ENCODE data around the gene BICRAL.
"Not testable (repeated sequence)": the region's sequence is repeated elsewhere in the genome, so short reads cannot be mapped to it uniquely, and the experiment has no call there.

The BICRAL gene

GRCh38 chr6:42901538-42901957, 119.7 kb downstream of the BICRAL start:
- no peak overlapping the region for H3K4me3 ChIP-seq (replicated peaks; ENCODE audit: low read depth, low read length)
- DNase-seq (ENCODE audit: low read depth) = peak; percentile 89
- TF ChIP-seq, protein P1, sequence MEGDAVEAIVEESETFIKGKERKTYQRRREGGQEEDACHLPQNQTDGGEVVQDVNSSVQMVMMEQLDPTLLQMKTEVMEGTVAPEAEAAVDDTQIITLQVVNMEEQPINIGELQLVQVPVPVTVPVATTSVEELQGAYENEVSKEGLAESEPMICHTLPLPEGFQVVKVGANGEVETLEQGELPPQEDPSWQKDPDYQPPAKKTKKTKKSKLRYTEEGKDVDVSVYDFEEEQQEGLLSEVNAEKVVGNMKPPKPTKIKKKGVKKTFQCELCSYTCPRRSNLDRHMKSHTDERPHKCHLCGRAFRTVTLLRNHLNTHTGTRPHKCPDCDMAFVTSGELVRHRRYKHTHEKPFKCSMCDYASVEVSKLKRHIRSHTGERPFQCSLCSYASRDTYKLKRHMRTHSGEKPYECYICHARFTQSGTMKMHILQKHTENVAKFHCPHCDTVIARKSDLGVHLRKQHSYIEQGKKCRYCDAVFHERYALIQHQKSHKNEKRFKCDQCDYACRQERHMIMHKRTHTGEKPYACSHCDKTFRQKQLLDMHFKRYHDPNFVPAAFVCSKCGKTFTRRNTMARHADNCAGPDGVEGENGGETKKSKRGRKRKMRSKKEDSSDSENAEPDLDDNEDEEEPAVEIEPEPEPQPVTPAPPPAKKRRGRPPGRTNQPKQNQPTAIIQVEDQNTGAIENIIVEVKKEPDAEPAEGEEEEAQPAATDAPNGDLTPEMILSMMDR (IDR thresholded peaks at IDR 0.05; ENCODE audit: low read length, missing control alignments) = peak; percentile 71

DNA sequence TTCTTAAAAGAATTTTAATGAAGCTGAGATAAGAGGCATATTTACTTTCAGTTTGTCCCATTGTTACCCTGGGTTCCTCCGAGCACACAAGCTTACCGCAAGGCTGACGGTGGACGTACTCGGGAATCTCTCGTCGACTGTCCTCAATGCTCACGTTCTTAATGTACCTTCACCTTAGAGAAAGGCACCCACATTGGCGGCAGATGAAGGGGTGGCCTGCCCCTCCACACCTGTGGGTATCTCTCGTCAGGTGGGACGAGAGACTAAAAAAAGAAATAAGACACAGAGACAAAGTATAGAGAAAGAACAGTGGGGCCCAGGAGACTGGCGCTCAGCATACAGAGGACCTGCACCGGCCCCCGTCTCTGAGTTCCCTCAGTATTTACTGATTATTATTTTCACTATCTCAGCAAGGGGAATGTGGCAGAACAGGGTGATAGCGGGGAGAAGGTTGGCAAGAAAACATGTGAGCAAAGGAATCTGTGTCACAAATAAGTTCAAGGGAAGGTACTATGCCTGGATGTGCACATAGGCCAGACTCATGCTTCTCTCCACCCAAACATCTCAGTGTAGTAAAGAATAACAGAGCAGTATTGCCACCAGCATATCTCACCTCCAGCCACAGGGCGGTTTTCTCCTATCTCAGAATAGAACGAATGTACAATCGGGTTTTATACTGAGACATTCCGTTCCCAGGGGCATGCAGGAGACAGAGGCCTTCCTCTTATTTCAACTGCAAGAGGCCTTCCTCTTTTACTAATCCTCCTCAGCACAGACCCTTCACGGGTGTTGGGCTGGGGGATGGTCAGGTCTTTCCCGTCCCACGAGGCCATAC, 120.8 kb downstream of the BICRAL start:
- not testable (repeated sequence) for DNase-seq (ENCODE audit: low read depth); H3K4me3 ChIP-seq (replicated peaks; ENCODE audit: low read depth, low read length)

GRCh38 chr6:42904467-42904866, 122.6 kb downstream of the BICRAL start:
- no peak for DNase-seq (ENCODE audit: low read depth)
- TF ChIP-seq, protein P1 (IDR thresholded peaks at IDR 0.05; ENCODE audit: low read length, missing control alignments) = no peak

GRCh38 chr6:42907336-42907735, 125.5 kb downstream of the BICRAL start:
- DNase-seq (ENCODE audit: low read depth) = peak; percentile 74
- H3K4me3 ChIP-seq (replicated peaks; ENCODE audit: low read depth, low read length) = no peak overlapping the region
- TF ChIP-seq, protein P1 (IDR thresholded peaks at IDR 0.05; ENCODE audit: low read length, missing control alignments) = no peak

More at GRCh38 chr6:42904467-42904866, 122.6 kb downstream of the BICRAL start:
- no peak overlapping the region for H3K4me3 ChIP-seq (replicated peaks; ENCODE audit: low read depth, low read length)

GRCh38 chr6:42909835-42910234, 128.0 kb downstream of the BICRAL start:
- DNase-seq (ENCODE audit: low read depth) = no peak
- H3K4me3 ChIP-seq (replicated peaks; ENCODE audit: low read depth, low read length) = no peak overlapping the region
- TF ChIP-seq, protein P1 (IDR thresholded peaks at IDR 0.05; ENCODE audit: low read length, missing control alignments) = no peak

DNA sequence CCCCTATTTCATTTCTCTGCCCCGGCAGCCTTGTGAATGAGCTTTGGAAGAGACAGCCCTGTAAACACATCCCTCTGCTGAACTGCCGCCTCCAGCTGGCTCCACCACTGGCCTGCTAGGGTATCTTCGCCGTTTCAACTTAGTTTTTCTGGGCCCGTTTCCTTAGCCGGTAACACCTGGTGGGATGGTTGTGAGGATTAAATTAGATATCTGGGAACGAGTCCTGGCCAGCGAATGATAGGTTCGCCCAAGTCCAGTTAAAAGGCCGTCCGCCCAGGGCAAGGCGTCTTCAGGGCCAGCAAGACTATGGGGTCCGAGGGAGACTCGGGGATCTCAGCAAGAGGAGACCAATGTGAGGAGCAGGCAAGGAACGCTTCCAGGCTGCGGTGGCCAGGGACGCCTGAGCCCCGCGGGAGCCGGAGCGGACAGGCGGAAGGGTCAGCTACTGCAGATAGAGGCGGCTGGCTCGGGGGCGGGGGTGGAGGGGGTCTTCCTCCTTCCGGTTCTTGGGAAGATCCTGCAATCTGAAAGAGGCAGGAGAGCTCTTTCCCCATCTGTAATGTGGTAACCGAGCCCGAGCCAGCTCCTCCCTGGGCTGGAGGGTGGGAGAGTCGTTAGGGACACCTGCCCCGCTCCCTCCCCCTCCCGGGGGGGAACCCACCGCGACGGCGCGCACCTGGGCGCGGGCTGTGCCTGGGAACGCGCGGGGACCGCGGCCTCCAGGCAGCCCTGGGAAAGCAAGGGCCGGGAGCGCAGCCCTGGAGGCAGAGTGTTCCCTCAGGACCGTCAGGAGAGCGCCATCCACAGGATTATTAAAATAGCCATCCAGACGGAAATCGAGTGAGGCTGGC, 129.5 kb downstream of the BICRAL start:
- peak overlapping the region; percentile 10 for H3K4me3 ChIP-seq (replicated peaks; ENCODE audit: low read depth, low read length)

DNA sequence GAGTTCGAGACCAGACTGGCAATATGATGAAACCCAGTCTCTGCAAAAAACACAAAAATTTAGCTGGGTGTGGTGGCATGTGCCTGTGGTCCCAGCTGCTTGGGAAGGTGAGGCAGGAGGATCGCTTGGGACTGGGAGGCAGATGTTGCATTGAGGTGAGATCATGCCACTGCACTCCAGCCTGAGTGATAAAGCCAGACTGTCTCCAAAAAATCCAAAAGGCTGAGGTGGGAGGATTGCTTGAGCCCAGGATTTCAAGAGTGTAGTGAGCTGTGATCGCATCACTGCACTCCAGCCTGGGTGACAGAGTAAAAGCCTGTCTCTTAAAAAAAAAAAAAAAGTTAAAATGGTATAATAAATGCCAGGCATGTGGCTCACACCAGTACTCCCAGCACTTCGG, 132.7 kb downstream of the BICRAL start:
- TF ChIP-seq, protein P1 (IDR thresholded peaks at IDR 0.05; ENCODE audit: low read length, missing control alignments) = no peak
- H3K4me3 ChIP-seq (replicated peaks; ENCODE audit: low read depth, low read length) = no peak overlapping the region
- no peak for DNase-seq (ENCODE audit: low read depth)

More for the DNA sequence above, 129.5 kb downstream of the BICRAL start:
- DNase-seq (ENCODE audit: low read depth) = no peak
- TF ChIP-seq, protein P1 (IDR thresholded peaks at IDR 0.05; ENCODE audit: low read length, missing control alignments) = no peak
